GM12891 (cell line): Measurements from ENCODE around the gene GOLGA8R.
"Not testable (repeated sequence)": the region's sequence is repeated elsewhere in the genome, so short reads cannot be mapped to it uniquely, and the experiment has no call there.

Experiments
- POLR2A ChIP-seq: IDR thresholded peaks from 2 replicates; pipeline ENCODE4 v1.6.1; 2011; ENCODE audit warnings: low read depth, low read length, control low read depth
- POLR2AphosphoS5 ChIP-seq: IDR thresholded peaks from 2 replicates; pipeline ENCODE4 v1.6.1; 2011; ENCODE audit warnings: low read depth, low read length, control low read depth

DNA sequence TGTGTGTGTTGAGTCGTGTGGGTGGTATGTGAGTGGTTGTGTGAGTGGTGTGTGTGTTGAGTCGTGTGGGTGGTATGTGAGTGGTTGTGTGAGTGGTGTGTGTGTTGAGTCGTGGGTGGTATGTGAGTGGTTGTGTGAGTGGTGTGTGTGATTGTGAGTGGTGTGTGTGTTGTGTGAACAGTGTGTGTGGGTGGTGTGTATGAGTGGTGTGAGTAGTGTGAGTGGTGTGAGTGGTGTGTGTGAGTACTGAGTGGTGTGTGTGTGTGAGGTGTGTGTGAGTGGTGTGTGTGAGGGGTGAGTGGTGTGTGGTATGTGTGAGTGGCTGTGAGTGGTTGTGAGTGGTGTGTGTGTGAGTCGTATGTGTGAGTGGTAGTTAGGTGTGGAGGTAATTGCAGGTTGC lies 38.2 kb downstream of the GOLGA8R start:
- TF ChIP-seq POLR2A, POLR2AphosphoS5: not testable (repeated sequence)
